Spleen (tissue), 7 donors: ENCODE measurements around the gene CC2D1B.

ENCODE experiments used
- CTCF ChIP-seq, 11 experiments: fragments of 200-600 bp in 7 of 11; fragments of 450-650 bp in 4 of 11; sonication (generic) in 4 of 11; IDR thresholded peaks in 8 of 11; conservative IDR thresholded peaks in 3 of 11; 1 replicate in 7 of 11; 2 replicates in 4 of 11; pipeline versions ENCODE4 v1.4.0 to v1.8.0; 2016 to 2021; ENCODE audit warnings: antibody characterized with exemption in 11 of 11, inconsistent platforms in 4 of 11, mild to moderate bottlenecking in 1 of 11
- POLR2AphosphoS5 ChIP-seq, 3 donors: sonication (generic); formaldehyde crosslinking; IDR thresholded peaks; one replicate each; pipeline ENCODE4 v1.5.1; 2017; ENCODE audit warnings: antibody characterized with exemption in 3 of 3
- donor health status: DM: no; HTN: no; CAD: no; lungs with moderate emphysema.
- donor health status: DM: no; HTN: no; CAD: no.
- donor health status: DM: no; HTN: no; CAD: no.

GRCh38 chr1:52358851-52359497 is 7.0 kb downstream of the CC2D1B start:
- TF ChIP-seq CTCF (IDR thresholded peaks at IDR 0.05 in 8 of 11, conservative IDR thresholded peaks at IDR 0.05 in 3 of 11): no peak
- peak in 1 of 3 donors; percentile 45 for TF ChIP-seq POLR2AphosphoS5 (IDR thresholded peaks at IDR 0.05)
